ENCODE results near the gene PROSER3. TPM values are rescaled to one million over a fixed set of nuclear protein-coding genes. Genes with fewer than 3 reads are reported as not detected.
A peak's percentile ranks its signal among the peaks of the same experiment; 100 is the strongest.

PROSER3 gene
- total and polyA plus RNA-seq, 2 of the 13 experiments (the other 11 are each of a cell fraction or from before 2014, with no cell fraction given): 5.1 to 5.7 TPM

DNA sequence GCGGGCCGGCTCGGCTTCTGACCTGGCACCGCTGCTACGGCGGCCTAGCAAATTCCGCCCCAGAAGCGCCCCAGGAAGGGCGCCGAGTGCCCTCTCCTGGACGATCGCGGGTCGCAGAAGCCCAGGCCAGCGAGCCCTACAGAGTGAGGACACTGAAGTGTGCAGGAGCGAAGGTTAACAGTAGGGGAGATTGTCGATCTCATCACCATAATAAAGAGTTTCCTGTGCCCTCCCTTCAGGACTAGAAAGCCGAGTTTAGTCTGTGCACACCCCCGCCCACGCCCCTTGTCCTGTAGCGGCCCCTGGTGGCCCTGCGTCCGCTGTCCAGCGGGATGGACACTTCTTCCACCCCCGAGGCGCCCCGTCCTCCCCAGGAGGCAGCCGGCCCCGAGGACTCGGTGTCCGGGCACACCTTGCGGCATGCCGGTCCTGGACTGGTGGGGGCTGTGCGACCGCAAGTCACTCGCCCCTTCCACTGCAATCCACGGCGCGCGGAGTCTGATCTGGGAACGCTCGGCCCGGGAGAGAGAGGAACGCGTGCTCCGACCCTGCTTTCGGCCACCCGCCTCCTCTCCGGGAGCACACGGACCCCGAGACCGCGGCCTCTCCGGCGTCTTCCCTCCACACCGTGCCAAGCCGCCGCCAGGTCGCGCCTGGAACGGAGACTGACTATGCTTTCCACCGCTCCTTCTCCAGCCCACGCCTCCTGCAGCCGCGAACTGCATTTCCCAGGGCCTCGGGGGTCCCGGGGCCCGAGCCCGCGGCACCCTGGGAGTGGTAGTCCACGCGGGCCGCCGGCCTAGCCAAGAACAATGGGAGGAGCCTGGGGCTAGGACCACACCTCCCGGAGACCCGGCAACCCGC lies 40.9 kb upstream of the PROSER3 start (continued):
- TF ChIP-seq, protein P1, sequence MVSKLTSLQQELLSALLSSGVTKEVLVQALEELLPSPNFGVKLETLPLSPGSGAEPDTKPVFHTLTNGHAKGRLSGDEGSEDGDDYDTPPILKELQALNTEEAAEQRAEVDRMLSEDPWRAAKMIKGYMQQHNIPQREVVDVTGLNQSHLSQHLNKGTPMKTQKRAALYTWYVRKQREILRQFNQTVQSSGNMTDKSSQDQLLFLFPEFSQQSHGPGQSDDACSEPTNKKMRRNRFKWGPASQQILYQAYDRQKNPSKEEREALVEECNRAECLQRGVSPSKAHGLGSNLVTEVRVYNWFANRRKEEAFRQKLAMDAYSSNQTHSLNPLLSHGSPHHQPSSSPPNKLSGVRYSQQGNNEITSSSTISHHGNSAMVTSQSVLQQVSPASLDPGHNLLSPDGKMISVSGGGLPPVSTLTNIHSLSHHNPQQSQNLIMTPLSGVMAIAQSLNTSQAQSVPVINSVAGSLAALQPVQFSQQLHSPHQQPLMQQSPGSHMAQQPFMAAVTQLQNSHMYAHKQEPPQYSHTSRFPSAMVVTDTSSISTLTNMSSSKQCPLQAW (CRISPR knock-in tag; IDR thresholded peaks at IDR 0.05): 0 out of 2 replicates have a peak, but pooled peaks have one; percentile 6
- TF ChIP-seq POLR2G (IDR thresholded peaks at IDR 0.05; ENCODE audit: low read depth, low read length) (peak; percentile 48), HINFP (CRISPR knock-in tag; IDR thresholded peaks at IDR 0.05; ENCODE audit: low read depth) (0 out of 2 replicates have a peak, but pooled peaks have one; percentile 33), KMT2B (CRISPR knock-in tag; IDR thresholded peaks at IDR 0.05) (peak; percentile 5; the same call in 1 of the 2 replicates), CTCF (CRISPR knock-in tag; IDR thresholded peaks at IDR 0.05) (peak; percentile 89), HIVEP1 (CRISPR knock-in tag; IDR thresholded peaks at IDR 0.05) (no peak; the same call in 1 of the 2 replicates), ZSCAN30 (CRISPR knock-in tag; IDR thresholded peaks at IDR 0.05) (no peak), PRDM4 (CRISPR knock-in tag; IDR thresholded peaks at IDR 0.05; ENCODE audit: borderline replicate concordance) (no peak), KMT2A (CRISPR knock-in tag; IDR thresholded peaks at IDR 0.05) (peak; percentile 30), TEAD2 (CRISPR knock-in tag; IDR thresholded peaks at IDR 0.05) (no peak), RFXAP (CRISPR knock-in tag; IDR thresholded peaks at IDR 0.05; ENCODE audit: borderline replicate concordance) (no peak; the same call in 1 of the 2 replicates), KDM5B (CRISPR knock-in tag; IDR thresholded peaks at IDR 0.05; ENCODE audit: borderline replicate concordance) (no peak; the same call in 1 of the 2 replicates), NONO (IDR thresholded peaks at IDR 0.05) (no peak), NONO (CRISPR knock-in tag; conservative IDR thresholded peaks at IDR 0.05) (peak; percentile 28; the same call in 1 of the 2 replicates), NCOA5 (CRISPR knock-in tag; IDR thresholded peaks at IDR 0.05) (no peak), ZNF431 (CRISPR knock-in tag; IDR thresholded peaks at IDR 0.05; ENCODE audit: borderline replicate concordance, low read depth) (no peak), TBP (CRISPR knock-in tag; IDR thresholded peaks at IDR 0.05) (peak; percentile 63; the same call in 1 of the 2 replicates), ZNF143 (CRISPR knock-in tag; IDR thresholded peaks at IDR 0.05) (peak; percentile 95), ARNTL (CRISPR knock-in tag; IDR thresholded peaks at IDR 0.05) (no peak; the same call in 1 of the 2 replicates)
- TF ChIP-seq, protein P2, sequence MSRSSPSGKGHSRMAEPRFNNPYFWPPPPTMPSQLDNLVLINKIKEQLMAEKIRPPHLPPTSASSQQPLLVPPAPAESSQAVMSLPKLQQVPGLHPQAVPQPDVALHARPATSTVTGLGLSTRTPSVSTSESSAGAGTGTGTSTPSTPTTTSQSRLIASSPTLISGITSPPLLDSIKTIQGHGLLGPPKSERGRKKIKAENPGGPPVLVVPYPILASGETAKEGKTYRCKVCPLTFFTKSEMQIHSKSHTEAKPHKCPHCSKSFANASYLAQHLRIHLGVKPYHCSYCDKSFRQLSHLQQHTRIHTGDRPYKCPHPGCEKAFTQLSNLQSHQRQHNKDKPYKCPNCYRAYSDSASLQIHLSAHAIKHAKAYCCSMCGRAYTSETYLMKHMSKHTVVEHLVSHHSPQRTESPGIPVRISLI (CRISPR knock-in tag; IDR thresholded peaks at IDR 0.05; ENCODE audit: borderline replicate concordance): peak; percentile 6; the same call in 1 of the 2 replicates

All from HepG2 (cell line).